HG03135 (cell line): ENCODE data around the gene WWP2.

Source experiments
- ATAC-seq: cut with Tn5 transposase; IDR thresholded peaks from one replicate; pipeline ENCODE4 v1.9.1; 2021; ENCODE audit warnings: mild to moderate bottlenecking, moderate library complexity; ENCODE audit not compliant: unreplicated experiment

Gene WWP2

DNA sequence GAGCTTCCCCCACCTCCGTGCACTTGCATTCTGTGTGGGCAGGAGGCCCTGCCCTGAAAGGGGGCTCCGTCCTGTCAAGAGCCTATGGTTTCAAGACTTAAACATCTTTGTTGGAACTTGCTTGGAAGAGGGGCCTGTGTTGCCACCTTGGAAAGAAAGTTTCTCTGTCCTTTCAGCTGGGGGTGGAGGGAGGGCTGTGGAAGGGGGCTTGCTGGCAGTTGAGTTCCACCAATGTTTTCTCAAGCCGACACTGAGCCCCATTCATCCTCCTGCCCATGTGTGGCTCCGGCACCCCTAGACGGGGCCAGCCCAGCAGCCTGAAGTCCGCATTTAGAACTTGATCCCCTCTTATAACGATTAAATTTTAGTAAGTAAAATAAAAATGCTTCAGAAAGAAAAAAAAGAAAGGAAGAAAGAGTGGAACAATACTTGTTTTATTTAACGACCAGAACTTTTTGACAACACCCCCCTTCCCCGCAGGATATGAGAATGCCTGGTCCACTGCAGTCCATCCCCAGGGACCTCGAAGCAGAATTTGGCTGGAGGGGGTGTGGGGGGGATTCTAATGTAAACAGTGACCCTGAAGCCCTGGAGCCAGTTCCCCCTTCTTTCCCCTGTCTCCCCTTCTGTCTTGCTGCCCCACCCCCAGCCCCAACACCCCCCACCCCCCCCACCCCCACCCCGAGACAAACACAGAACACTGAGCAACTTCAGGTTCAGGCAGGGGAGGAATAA lies 162.1 kb downstream of the WWP2 start:
- no peak for ATAC-seq

DNA sequence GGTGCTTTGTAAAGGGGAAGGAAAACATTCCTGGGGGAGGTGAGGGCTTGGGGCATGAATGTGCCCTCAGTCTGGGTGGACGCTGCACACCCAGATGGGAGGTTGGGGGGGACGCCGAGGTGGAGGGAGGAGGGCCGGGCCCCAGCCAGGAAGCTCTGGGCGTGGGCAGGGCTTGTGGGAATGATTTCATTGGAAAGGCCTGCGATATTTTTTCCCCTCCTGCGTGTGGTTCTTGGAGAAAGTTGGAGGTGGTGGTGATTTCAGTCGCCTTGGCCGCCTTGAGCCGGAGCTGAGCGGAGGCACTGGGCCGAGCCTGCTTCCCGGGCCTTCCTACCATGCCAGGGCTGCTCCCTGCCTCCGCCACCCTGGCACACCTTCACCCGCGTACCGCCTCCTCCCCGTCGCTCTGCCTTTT lies 162.7 kb downstream of the WWP2 start:
- ATAC-seq, result no peak

DNA sequence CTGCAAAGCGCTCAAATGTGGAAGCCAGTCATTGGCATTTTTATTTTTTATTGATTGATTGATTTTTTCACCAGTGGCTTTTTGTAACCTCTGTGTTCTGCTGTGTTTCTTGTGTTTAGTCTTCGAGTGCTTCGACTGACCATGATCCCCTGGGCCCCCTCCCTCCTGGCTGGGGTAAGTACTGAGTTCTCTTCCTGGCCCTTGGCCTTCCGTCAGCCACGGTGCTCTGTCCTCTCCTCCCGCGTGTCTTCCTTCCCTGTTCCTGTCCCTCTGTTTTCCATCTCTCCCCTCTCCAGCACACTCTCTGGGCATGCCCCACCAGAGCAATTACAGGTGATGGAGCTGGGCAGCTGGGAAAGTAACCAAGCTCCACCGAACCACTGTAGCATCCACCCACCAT lies 163.2 kb downstream of the WWP2 start:
- ATAC-seq, result no peak

DNA sequence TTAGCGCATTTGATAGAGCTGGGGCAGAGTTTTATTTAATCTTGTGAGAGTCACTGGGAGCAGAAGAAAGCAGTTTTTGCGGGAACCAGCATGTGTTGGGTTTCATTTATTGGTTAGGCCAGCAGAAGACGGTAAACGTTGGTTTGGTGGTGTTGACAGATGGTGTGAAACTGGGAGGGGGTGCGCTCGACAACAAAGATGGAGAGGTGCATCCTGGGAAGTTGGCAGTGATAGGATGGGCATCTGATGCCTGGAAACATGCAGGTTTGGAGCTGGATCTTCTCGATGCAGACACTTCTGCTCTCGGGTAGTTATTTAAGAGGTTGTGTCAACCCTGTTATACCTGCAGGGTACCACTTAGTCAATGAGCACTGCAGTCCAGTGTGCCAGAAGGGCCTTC lies 164.1 kb downstream of the WWP2 start:
- ATAC-seq, result no peak

DNA sequence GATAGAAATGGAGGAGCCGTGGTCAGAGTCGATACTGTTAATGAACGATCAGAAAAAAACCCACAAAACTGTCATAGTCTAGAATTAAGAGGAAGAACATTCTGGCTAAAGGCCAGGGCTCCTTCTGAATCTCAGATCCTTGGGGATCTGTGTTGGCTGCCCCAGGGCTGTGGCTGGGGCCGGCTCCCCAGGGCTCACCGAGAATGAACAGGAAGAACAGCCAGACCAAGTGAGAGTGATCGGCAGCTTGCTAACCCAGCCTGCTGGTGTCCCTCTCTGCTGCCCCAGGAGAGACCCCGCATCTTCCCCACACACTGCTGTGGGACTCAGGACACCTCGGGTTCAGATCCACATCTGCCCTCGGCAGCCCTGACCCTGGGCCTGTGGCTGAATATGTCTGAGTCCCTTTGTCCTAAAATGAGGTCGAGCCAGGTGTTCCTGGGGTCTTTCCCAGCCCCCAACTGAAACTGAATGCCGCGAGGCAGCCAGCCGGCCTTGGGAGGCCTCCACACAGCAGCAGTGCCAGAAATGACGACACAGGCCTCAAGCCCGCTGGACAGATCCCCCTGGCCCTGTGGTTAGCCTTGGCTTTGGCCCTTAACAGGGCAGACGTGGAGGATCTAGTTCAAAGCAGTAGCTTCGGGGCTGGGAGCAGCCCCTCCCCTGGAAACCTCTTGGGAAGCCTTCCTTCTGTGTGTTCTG lies 165.1 kb downstream of the WWP2 start:
- ATAC-seq, result no peak

DNA sequence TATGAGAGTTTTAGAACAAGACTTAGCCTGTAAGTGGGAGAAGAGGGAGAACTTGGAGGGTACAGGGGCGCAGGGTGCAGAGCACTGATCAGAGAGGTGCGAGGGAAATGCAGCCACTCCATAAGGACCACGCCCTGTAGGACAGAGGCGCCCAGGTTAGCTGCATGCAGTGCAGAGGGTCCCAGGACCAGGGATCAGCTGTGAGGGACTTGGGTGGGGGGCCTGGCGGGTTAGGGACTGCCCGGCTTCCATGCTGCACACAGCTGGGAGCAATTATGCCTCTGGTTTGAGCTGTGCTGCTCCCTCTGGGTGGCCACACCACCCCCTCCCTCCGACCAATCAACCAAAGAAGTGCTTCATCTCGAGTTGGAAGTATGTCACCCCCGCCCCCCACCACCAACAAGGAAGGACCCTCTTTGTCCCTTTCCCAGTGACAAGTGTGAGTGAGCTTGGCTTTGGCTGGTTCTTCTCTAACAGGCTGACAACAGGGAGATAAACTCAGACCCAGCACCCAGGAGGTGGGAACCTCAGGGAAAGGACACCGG lies 166.8 kb downstream of the WWP2 start:
- ATAC-seq, result no peak

DNA sequence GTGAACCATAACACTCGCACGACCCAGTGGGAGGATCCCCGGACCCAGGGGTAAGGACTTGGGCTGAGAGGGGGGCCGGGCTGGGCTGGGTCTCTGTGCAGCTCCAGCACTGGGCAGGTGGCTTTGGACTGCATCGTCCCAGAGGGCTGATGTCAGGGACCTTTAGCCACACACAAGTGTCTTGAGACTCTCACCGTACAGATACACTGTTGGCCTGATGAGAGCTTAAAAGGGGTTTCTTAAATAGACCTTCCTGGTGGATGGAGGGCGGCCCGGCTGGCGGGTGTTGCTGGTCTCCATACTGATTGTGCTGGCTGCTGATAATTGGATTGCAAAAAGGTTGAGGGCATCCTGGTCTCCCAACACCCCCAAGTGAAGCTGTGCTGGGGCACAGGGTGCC lies 167.3 kb downstream of the WWP2 start:
- no peak for ATAC-seq

DNA sequence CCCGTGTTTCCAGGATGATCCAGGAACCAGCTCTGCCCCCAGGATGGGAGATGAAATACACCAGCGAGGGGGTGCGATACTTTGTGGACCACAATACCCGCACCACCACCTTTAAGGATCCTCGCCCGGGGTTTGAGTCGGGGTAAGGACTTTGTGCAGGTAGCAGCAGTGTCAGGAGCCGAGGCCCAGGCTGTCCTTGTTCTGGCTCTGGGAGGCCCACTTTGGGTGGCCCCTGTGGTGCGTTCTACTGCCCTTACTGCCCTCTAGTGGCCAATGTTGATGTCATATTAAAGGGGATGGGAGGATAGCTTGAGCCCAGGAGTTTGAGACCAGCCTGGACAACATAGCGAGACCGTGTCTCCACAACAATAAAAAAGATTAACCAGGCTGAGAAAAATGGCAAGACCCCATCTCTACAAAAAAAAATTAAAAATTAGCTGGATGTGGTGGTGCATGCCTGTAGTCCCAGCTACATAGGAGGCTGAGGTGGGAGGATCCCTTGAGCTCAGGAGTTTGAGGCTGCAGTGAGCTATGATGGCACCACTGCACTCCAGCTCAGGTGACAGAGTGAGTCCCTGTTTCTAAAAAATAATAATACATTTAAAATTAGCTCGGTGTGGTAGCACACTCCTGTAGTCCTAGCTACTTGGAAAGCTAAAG lies 168.1 kb downstream of the WWP2 start:
- no peak for ATAC-seq

DNA sequence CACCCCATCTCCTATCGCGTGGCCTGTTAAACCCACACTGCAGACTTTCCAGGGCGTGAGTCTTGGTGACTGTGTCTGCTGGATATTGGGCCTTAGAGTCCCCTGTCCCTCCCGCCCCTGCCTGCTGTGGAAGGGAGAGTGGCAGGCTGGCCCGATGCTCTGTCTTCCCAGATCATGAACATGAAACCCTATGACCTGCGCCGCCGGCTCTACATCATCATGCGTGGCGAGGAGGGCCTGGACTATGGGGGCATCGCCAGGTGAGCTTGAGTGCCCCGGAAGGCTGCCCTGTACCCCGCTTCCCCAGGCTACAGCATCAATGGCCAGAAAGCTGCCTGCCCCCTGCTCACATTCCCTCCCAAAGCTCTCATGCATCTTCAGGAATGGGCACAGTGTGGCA lies 169.5 kb downstream of the WWP2 start:
- ATAC-seq, result no peak

DNA sequence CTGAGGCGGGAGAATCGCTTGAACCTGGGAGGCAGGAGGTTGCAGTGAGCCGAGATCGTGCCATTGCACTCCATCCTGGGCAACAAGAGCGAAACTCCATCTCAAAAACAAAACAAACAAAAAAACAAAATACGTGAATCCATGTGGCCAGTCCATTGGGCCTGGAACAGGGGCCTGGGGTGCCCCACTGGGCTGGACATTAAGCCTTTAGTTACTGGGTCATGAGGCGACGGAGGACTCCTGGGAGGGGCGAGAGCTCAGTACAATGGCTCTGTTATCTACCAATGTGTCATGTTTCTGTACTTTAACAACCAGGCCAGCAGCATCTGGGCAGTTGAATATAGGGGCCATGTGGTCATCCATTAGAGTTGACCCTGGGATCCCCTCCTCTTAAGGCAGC lies 170.1 kb downstream of the WWP2 start:
- no peak for ATAC-seq

DNA sequence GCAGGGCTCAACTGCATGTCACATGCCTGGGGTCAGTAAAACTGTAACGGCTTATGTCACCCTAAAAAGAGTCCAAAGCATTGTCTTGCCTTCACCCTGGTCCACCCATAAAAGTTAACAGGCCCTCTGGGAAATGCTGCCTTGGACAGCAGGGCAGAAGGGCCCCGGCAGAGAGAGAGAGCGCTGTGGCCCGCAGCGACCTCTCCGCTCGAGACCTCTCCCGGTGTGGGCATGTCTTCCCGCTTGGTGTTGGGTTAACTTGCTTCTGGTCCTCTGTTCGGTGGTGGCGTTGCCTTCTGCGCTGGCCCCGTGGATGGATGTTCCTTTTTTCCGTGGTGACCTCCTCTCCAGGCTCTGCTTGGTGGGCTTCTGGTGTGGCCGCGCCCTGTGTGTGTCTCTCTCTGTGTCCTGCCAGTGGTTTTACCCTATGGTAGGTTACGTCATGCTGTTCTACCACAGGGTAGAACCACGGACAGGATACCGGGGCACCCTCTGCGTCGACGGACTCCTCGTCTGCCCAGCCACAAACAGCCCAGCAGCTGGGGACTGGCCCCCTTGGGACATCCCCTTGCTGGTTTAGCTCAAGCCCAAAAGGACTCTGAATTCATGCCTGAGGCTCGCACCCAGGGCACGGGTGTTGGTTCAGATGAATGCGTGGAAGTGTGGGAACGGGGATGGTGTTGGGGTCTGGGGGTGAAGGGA lies 170.7 kb downstream of the WWP2 start:
- no peak for ATAC-seq

DNA sequence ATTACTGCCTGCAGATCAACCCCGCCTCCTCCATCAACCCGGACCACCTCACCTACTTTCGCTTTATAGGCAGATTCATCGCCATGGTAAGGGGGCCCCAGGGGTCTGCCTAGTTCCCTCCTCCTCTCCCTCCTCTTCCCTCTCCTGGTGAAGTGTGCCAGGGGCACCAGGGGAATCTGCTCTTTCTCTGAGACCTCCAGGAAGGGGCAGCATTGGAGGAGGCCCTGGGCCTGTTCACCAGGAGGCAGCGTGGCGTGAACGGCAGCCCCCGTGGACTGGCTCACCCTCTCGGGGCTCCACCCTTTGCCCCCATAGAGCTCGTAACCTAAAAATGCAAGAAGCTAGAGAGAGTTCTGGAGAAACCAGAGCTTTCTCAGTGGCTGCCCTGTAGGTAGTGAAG lies 171.9 kb downstream of the WWP2 start:
- ATAC-seq, result no peak

DNA sequence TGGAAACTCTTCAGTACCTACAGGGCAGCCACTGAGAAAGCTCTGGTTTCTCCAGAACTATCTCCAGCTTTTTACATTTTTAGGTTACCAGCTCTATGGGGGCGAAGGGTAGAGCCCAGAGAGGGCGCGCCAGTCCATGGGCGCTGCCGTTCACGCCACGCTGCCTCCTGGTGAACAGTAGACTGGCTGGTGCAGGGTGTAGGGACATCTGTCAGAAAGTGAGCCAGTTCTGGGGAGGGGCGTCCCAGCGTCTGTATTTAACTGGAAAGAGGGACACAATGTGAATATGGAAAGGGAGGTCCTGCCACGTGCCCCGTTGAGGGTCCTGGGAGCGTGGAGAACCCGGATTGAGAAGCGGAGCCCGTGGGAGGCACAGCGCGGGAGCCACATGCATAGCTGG lies 172.6 kb downstream of the WWP2 start:
- no peak for ATAC-seq

DNA sequence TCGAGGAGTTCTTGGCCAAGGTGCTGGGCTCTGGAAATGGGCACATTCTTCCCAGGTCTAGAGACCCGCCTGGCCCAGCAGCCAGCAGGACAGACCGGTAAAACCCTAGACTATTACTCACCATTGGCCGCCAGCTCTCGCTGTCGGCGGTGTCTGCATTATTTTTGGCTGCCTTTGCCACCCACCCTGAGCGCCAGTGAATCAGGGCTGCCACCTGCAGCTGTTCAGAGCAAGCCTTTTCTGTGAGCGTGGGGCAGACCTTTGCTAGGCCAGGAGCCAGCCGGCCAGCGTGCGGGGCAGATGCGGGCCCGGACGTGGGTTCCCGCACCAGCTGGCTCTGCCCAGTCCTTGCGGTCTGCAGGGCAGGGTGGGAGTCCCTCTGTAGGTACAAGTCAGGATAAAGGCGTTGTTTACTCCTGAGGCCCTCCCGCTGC lies 173.2 kb downstream of the WWP2 start:
- no peak for ATAC-seq

DNA sequence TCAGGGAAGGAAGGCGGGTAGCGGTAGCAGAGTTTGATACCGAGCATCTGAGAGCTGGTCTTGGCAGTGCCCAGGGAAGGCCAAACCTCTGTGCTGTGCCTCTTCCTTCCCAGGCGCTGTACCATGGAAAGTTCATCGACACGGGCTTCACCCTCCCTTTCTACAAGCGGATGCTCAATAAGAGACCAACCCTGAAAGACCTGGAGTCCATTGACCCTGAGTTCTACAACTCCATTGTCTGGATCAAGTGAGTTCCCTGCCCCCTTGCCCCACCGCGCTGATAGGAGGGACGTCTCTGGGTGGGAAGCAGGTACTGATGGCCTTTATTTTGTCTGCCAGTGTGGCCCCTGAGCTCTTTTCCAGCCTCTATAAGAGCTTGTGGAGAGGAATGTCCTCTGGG lies 173.6 kb downstream of the WWP2 start:
- no peak for ATAC-seq

DNA sequence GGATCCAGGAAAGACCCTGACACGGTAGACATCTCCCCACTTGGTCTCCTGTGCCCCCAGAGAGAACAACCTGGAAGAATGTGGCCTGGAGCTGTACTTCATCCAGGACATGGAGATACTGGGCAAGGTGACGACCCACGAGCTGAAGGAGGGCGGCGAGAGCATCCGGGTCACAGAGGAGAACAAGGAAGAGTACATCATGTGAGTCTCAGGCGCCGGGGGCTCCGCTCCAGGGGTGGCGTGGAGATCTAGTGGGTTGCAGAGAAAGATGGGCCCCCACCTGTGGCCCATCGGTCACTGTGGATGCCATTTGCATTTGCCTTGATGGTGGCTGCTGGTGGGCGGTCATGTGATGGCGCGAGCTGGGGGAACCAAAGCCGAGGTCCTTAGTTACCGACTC lies 174.1 kb downstream of the WWP2 start:
- no peak for ATAC-seq

DNA sequence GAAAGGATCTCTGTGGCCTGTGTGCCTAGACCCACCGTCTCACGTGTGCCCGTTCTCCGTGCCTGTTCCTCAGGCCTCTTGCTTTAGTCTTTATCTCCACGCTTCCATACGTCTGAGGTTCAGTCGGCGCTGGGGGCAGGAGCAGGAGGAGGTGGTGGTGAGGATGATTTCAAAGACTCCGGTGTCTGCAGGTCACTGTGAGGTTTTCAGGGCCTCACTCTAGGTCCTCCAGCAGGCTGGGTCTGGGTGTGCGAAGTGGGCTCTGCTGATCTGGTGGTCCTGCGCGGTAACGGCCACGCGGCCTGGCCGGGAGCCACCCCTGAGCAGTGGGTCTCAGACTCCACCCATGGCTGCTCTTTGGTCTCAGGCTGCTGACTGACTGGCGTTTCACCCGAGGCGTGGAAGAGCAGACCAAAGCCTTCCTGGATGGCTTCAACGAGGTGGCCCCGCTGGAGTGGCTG lies 174.6 kb downstream of the WWP2 start:
- no peak for ATAC-seq

DNA sequence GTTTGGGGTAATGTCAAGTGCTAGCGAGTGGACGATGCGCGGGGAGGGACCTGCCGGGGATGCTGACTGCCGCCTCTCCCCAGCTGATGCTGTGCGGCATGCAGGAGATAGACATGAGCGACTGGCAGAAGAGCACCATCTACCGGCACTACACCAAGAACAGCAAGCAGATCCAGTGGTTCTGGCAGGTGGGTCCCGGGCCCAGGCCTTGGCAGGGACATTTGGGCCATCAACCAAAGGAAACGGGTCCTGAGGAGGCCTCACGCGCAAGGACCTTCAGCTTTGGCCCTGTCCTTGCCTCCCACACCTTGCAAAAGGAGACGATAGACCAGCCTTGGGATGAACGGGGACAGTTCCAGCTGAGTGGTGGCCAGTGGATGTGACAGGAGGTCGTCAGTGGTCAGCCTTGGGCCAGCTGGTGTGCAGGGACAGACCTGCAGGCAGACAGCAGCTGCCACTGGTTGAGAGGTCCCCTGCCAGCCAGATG lies 175.4 kb downstream of the WWP2 start:
- ATAC-seq, result no peak

DNA sequence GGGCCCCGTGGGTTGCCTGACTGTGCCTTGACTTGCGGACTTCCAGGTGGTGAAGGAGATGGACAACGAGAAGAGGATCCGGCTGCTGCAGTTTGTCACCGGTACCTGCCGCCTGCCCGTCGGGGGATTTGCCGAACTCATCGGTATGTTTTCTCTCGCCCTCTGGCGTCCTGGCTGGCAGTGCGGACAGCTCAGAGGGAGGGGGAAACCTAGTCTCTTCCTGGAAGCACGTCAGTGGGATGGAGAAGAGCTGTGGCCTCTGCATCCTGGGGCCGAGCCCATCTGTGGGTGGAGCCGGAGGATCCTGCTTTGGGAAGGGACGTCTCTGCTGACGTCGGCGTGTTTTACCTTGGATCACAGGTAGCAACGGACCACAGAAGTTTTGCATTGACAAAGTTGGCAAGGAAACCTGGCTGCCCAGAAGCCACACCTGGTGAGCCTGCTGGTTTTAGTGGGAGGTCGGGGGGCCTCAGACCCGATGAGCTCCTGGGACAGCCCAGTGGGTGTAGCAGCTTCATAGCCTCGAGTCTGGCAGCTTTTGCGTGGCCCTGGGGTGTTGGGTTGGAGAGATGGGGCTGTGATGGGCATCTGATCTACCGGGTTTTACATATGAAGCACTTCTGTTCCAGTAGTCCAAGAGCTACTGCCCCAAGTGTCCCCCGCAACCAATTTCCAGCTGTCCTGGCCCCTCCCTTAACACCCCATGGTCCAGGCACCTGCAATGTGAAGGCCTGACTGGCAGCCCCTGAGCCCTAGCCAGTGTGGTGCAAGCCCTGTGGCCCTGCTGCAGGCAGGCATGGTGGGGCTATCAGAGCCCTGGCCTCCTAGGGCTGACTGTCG lies 177.1 kb downstream of the WWP2 start:
- no peak for ATAC-seq
